ENCODE measurements around the gene EFTUD2.

The EFTUD2 gene

GRCh38 chr17:44933824-44934744 is 34.8 kb upstream of the EFTUD2 start:
- Histone ChIP-seq H3K9me3 (ENCODE audit: control insufficient read depth, low read length) (peaks cover 6% of the 10 kb centered on the region), H3K4me3 (ENCODE audit: low read length) (no peak overlapping the region), H3K27me3 (replicated peaks; ENCODE audit: control insufficient read depth, insufficient read depth, low read length) (no peaks in the 10 kb centered on the region), H3K9ac (ENCODE audit: low read length) (no peak overlapping the region), H3K4me1 (ENCODE audit: control insufficient read depth, insufficient read depth, low read length) (no peaks in the 10 kb centered on the region), H3K36me3 (ENCODE audit: control insufficient read depth, insufficient read depth, low read length, severe bottlenecking) (no peaks in the 10 kb centered on the region)
- no peak for DNase-seq (ENCODE audit: low read depth)

- no peaks in the 10 kb centered on the region for H3K36me3 ChIP-seq (ENCODE audit: control insufficient read depth, insufficient read depth, low read length, severe bottlenecking)
- no peaks in the 10 kb centered on the region for H3K27me3 ChIP-seq (replicated peaks; ENCODE audit: control insufficient read depth, insufficient read depth, low read length)
- H3K9me3 ChIP-seq (ENCODE audit: control insufficient read depth, low read length) = no peaks in the 10 kb centered on the region
- H3K4me3 ChIP-seq (ENCODE audit: low read length) = no peak overlapping the region
- no peak overlapping the region for H3K9ac ChIP-seq (ENCODE audit: low read length)
- no peaks in the 10 kb centered on the region for H3K4me1 ChIP-seq (ENCODE audit: control insufficient read depth, insufficient read depth, low read length)
- no peak for DNase-seq (ENCODE audit: low read depth)
Observed at GRCh38 chr17:44932787-44933097, 33.5 kb upstream of the EFTUD2 start.

- Histone ChIP-seq H3K27me3 (replicated peaks; ENCODE audit: control insufficient read depth, insufficient read depth, low read length) (no peaks in the 10 kb centered on the region), H3K9me3 (ENCODE audit: control insufficient read depth, low read length) (no peaks in the 10 kb centered on the region), H3K4me3 (ENCODE audit: low read length) (no peak overlapping the region), H3K4me1 (ENCODE audit: control insufficient read depth, insufficient read depth, low read length) (no peaks in the 10 kb centered on the region), H3K36me3 (ENCODE audit: control insufficient read depth, insufficient read depth, low read length, severe bottlenecking) (no peaks in the 10 kb centered on the region), H3K9ac (ENCODE audit: low read length) (no peak overlapping the region)
- no peak for DNase-seq (ENCODE audit: low read depth)
Observed at GRCh38 chr17:44932096-44932786, 33.0 kb upstream of the EFTUD2 start.

- Histone ChIP-seq H3K36me3 (ENCODE audit: control insufficient read depth, insufficient read depth, low read length, severe bottlenecking) (no peaks in the 10 kb centered on the region), H3K4me3 (ENCODE audit: low read length) (no peak overlapping the region), H3K27me3 (replicated peaks; ENCODE audit: control insufficient read depth, insufficient read depth, low read length) (no peaks in the 10 kb centered on the region), H3K4me1 (ENCODE audit: control insufficient read depth, insufficient read depth, low read length) (no peaks in the 10 kb centered on the region), H3K9ac (ENCODE audit: low read length) (no peak overlapping the region), H3K9me3 (ENCODE audit: control insufficient read depth, low read length) (no peaks in the 10 kb centered on the region)
- DNase-seq (ENCODE audit: low read depth) = no peak
Observed at GRCh38 chr17:44931376-44931775, 32.1 kb upstream of the EFTUD2 start.

GRCh38 chr17:44930667-44931066 is 31.4 kb upstream of the EFTUD2 start:
- Histone ChIP-seq H3K27me3 (replicated peaks; ENCODE audit: control insufficient read depth, insufficient read depth, low read length) (no peaks in the 10 kb centered on the region), H3K4me3 (ENCODE audit: low read length) (no peak overlapping the region), H3K9me3 (ENCODE audit: control insufficient read depth, low read length) (no peaks in the 10 kb centered on the region), H3K9ac (ENCODE audit: low read length) (no peak overlapping the region), H3K4me1 (ENCODE audit: control insufficient read depth, insufficient read depth, low read length) (no peaks in the 10 kb centered on the region), H3K36me3 (ENCODE audit: control insufficient read depth, insufficient read depth, low read length, severe bottlenecking) (no peaks in the 10 kb centered on the region)
- DNase-seq (ENCODE audit: low read depth) = no peak

- H3K9ac ChIP-seq (ENCODE audit: low read length) = no peak overlapping the region
- no peaks in the 10 kb centered on the region for H3K4me1 ChIP-seq (ENCODE audit: control insufficient read depth, insufficient read depth, low read length)
- no peaks in the 10 kb centered on the region for H3K9me3 ChIP-seq (ENCODE audit: control insufficient read depth, low read length)
- H3K36me3 ChIP-seq (ENCODE audit: control insufficient read depth, insufficient read depth, low read length, severe bottlenecking) = no peaks in the 10 kb centered on the region
- no peak for DNase-seq (ENCODE audit: low read depth)
- no peak overlapping the region for H3K4me3 ChIP-seq (ENCODE audit: low read length)
- H3K27me3 ChIP-seq (replicated peaks; ENCODE audit: control insufficient read depth, insufficient read depth, low read length) = no peaks in the 10 kb centered on the region
Observed at GRCh38 chr17:44928950-44929720, 29.9 kb upstream of the EFTUD2 start.

GRCh38 chr17:44928136-44928535 is 28.9 kb upstream of the EFTUD2 start:
- Histone ChIP-seq H3K27me3 (replicated peaks; ENCODE audit: control insufficient read depth, insufficient read depth, low read length) (no peaks in the 10 kb centered on the region), H3K9ac (ENCODE audit: low read length) (no peak overlapping the region), H3K36me3 (ENCODE audit: control insufficient read depth, insufficient read depth, low read length, severe bottlenecking) (no peaks in the 10 kb centered on the region), H3K4me3 (ENCODE audit: low read length) (no peak overlapping the region), H3K4me1 (ENCODE audit: control insufficient read depth, insufficient read depth, low read length) (no peaks in the 10 kb centered on the region), H3K9me3 (ENCODE audit: control insufficient read depth, low read length) (no peaks in the 10 kb centered on the region)
- DNase-seq (ENCODE audit: low read depth) = no peak

- DNase-seq (ENCODE audit: low read depth) = no peak
- Histone ChIP-seq H3K4me3 (ENCODE audit: low read length) (no peak overlapping the region), H3K9me3 (ENCODE audit: control insufficient read depth, low read length) (no peaks in the 10 kb centered on the region), H3K9ac (ENCODE audit: low read length) (no peak overlapping the region), H3K36me3 (ENCODE audit: control insufficient read depth, insufficient read depth, low read length, severe bottlenecking) (no peaks in the 10 kb centered on the region), H3K4me1 (ENCODE audit: control insufficient read depth, insufficient read depth, low read length) (no peaks in the 10 kb centered on the region), H3K27me3 (replicated peaks; ENCODE audit: control insufficient read depth, insufficient read depth, low read length) (peaks cover 1% of the 10 kb centered on the region)
Observed at GRCh38 chr17:44927696-44928095, 28.5 kb upstream of the EFTUD2 start.

- Histone ChIP-seq H3K9me3 (ENCODE audit: control insufficient read depth, low read length) (no peaks in the 10 kb centered on the region), H3K4me1 (ENCODE audit: control insufficient read depth, insufficient read depth, low read length) (no peaks in the 10 kb centered on the region), H3K4me3 (ENCODE audit: low read length) (no peak overlapping the region), H3K9ac (ENCODE audit: low read length) (no peak overlapping the region), H3K27me3 (replicated peaks; ENCODE audit: control insufficient read depth, insufficient read depth, low read length) (peaks cover 8% of the 10 kb centered on the region), H3K36me3 (ENCODE audit: control insufficient read depth, insufficient read depth, low read length, severe bottlenecking) (no peaks in the 10 kb centered on the region)
- DNase-seq (ENCODE audit: low read depth) = no peak
Observed at GRCh38 chr17:44926821-44927525, 27.7 kb upstream of the EFTUD2 start.

- Histone ChIP-seq H3K9me3 (ENCODE audit: control insufficient read depth, low read length) (no peaks in the 10 kb centered on the region), H3K36me3 (ENCODE audit: control insufficient read depth, insufficient read depth, low read length, severe bottlenecking) (no peaks in the 10 kb centered on the region), H3K4me3 (ENCODE audit: low read length) (no peak overlapping the region), H3K4me1 (ENCODE audit: control insufficient read depth, insufficient read depth, low read length) (no peaks in the 10 kb centered on the region), H3K27me3 (replicated peaks; ENCODE audit: control insufficient read depth, insufficient read depth, low read length) (peaks cover 8% of the 10 kb centered on the region), H3K9ac (ENCODE audit: low read length) (no peak overlapping the region)
- DNase-seq (ENCODE audit: low read depth) = no peak
Observed at GRCh38 chr17:44925731-44926697, 26.8 kb upstream of the EFTUD2 start.
